GM18520 (cell line): ENCODE measurements around the gene TBC1D2B.

Source experiments
- ATAC-seq: cut with Tn5 transposase; IDR thresholded peaks from one replicate; pipeline ENCODE4 v1.9.1; 2021; ENCODE audit not compliant: unreplicated experiment

Gene TBC1D2B

DNA sequence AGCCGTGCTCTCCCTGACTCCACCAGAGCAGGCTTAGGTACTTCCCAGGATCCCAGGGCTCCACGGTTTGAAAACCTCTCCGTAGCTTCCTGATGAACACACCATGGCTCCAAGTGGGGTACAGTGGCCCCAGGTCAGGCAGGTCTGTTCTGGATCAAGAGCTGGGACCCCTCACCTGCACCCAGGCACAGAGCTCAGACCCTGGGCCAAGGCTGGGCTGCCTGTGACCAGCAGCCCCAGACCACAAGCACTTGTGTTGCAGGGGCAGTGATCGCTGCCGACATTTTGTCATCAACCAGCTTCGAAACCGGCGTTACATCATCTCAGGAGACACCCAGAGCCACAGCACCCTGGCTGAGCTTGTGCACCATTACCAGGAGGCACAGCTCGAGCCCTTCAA lies 20.2 kb upstream of the TBC1D2B start:
- no peak for ATAC-seq

DNA sequence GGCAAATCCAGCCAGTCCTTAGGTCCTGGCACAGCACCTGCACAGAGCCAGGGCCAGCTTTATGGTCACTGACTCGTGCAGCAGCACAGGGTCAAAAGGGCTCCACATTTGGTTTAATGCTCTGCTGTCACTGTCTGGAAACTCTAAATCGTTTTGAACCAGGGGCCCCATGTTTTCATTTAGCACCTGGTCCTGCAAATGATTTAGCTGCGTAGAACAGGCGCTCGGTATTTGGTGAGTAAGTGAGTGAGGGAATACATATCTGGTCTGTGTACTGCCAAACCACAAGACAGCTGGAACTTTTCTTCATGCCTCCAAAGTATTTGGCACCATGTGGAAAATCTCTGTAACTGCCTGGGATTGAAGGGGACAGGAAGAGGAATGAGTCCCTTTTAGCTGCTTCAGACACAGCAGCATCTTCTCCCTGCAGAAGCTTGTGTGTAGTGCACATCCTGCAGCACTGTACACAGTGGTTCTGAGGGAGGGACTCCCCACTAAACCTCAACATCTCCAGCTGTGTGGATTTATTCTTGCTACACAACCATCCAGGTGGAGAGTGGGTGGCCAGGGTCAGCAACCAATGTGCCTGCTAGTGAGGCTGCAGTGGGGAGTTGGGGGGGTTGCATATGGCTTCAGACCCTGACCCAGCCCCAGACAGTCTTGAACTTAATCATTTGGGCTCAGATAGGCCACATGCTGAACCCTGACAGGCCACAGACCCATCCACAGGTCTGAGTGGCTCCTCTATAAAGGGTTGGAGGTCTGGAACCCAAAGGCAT lies 15.9 kb upstream of the TBC1D2B start:
- ATAC-seq, result no peak

DNA sequence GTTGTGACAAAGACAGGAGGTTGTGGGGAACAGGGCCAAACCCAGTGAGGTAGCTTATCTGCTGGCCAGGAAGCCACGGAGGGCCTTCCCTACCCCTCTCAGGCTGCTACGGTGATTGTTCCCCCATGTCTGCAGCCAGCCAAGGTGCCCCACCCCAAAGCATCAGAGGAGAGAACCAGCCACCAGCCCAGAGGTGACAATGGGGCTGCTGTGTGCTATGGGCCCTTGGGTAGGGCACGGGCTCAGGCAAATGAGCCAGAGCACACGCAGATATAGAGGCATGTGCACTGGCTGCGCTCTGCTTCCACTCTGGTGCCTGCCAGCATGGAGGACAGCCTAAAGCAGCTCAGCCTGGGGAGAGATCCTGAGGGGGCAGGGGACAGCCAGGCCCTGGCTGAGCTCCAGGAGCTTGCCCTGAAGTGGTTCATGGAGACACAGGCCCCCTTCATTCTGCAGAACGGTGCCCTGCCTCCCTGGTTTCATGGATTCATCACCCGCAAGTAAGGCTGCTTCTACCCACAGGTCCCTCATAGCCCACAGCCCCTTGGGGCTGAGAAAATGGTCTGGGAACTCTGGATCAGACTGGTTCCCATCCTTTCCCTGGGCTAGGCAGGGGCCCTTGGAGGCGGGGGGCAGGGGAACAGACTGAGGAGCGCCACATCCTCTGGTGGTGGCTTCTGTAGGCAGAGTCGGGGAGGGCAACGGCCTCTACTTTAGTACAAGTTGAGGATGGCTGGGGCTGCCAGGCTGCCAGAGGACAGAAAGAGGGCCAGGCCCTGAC lies 14.9 kb upstream of the TBC1D2B start, which contains the start of gene SH2D7:
Gene SH2D7 (plus strand): TSS at position 301 of the 781 bp plus-strand sequence. CDS start 24 bp downstream, at position 325.
- no peak for ATAC-seq

DNA sequence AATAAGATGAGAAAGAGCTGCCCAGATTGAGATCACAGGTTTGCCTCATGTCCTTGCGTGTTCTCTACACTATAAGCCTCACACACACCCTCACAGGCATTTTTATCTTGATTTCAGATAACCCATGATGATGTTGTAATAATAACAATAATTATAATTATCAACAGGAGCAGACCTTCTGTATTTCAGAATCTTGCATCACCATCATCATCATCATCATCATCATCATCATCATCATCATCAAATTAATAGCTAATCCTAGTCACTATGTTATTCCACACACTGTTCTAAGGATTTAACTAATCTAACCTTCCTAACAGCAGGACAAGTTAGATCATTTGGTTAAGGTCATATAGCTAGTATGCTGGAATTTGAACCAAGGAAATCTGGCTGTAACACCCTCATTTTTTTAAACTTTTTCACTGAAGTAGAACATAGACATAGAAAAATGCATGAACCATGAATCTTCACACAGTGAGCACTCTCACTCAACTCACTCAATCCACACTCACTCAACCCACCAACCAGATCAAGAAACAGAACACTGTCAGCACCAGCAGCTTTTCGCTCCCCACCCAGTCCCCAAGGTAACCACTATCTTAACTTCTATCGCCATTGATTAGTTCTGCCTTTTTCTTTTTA lies 13.0 kb upstream of the TBC1D2B start:
- no peak for ATAC-seq

DNA sequence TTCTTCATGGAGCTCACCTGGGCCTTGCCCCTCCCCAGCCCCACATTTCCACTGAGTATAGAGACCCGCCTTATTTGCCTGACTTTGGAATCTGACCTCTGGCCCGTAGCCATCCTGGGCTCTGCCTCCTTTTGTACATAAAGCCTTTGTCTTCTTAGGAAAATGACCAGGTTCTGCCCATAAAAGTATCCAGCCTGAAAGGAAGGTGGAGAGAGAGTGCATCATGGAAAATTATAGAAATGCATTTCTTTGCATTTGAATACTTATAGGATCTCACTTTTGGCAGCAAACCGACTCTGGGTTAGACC lies 11.2 kb upstream of the TBC1D2B start:
- no peak for ATAC-seq

DNA sequence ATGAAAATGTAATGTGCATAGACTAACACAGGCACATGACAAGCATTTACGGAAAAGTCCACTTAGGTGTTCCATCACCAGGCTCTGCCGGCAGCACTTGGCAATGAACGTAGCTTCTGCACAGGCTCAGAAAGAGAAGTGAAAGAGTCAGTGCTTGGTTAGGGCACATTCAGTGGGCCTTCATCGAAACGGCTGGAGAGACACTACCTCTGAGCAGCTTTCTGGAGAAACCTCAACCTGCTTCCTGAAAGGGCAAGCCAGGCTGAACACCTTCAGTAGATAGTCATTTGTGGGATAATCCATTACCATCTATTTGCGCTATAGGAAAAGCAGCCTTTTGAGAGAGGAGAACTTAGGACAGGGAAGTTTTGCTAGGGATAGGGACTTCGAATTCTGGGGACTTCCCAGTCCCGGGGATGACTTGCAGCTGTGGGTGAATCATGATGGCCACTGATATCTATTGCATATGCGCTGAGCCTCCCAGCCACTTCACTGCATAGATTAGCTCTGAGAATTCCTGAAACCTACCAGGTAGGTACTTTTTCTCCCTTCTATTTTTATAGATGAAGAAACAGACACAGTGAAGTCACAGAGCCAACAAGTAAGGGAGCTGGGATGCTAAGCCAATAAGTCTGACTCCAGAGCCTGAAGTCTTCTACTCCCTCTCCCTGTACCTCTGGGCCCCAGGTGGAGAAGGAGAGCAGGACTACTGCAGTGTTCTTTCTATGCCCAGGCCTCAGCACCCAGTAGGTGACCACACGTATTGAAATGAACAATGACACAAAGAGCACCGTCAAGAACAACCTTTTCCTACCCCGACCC lies 10.7 kb upstream of the TBC1D2B start:
- ATAC-seq, result peak; percentile 37

DNA sequence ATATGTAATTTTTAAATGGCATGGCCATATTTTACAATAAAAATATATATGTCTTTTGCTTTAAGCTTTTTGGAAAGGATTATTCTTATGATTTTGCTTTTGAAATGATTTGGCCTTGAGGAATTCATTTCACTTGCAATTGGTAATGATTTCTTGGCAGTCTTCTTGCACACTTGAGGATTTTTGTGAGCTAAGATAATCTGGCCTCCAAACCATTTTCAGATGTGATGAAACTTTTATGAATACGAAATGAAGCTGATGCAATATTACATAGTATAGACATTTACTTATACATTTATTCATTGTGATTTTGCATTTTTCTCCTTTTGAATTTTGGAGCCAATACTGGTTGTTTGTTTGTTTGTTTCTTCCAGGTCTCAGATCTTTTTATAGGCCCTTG lies 8.4 kb upstream of the TBC1D2B start:
- no peak for ATAC-seq

DNA sequence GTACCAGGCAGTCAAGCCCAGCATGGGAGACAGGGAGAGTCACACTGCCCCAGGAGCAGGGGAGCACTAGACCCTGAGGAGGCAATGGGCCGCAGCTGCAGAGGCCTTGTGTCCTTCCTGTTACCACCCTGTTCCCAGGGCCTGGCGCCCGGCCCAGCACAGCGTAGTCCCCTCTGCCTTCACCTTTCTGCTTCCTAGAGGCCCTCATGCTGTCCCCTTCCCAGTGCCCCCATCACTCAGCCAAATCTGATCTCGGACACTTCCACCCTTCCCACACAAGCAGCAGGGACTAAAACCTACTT lies 6.9 kb upstream of the TBC1D2B start:
- no peak for ATAC-seq

DNA sequence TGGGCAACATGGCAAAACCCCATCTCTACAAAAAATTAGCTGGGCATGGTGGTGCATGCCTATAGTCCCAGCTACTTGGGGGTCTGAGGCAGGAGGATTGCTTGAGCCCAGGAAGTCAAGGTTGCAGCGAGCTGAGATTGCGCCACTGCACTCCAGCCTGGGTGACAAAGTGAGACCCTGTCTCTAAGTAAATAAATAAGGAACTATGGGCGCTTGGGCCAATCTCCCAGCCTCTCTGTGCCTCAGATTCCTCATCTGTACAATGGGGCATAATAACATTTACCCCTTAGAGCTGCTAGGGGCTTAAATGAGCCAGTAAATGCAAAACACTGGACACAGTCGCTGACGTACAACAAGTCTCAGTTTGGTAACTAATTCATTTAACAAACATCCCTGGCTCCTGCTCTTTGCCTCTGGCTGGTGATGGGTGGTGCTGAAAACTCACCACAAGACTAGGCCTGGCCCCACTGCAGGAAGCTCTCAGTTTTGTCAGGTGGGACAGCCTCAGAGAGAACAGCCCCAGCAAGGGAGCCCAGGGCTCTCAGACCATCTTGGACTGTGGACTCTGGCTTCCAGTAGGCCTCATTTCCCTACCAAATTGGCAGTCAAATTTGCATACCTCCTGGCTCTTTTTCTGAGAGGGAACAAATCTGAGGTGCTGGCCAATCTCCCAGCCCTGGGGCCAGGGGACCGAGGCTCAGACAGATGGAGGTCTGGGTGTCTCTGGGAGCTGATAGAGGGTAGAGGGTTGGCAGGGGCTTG lies 6.4 kb upstream of the TBC1D2B start:
- no peak for ATAC-seq

DNA sequence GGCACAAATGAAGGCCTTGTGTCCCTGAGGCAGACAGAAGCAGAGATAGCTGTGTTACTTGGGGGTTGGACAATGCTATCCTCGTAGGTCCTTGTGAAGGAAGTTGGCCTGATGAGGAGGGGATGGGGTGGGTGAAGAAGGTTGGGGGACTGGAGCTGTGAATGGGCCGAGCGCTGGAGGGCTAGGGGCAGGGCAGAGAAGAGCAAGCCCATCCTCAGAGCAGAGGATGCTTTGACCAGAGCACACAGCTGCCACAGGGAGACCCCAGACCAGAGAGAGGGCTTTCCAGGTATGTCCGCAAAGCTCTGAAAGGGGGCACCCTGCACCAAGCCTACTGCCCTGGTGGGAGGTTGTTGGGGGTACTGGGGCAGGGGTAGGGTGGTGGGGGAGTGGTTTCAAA lies 5.7 kb upstream of the TBC1D2B start:
- no peak for ATAC-seq

DNA sequence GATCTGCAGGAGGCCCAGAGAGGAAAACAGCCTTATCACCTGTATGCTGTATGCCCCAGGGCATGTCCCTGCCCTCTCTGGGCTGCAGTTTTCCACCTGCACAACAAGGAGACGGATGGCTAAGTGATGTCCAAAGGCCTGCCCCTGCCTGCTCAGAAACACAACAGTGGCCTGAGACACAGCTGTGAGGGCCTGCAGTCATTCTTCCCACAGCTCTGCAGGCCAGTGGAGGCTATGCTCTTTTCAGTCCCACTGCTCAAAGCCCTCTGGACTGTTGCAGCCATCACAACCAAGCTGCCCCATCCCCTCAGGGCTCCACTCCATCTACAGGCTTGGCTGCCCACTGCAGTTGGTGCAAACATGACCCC lies 5.2 kb upstream of the TBC1D2B start:
- no peak for ATAC-seq

DNA sequence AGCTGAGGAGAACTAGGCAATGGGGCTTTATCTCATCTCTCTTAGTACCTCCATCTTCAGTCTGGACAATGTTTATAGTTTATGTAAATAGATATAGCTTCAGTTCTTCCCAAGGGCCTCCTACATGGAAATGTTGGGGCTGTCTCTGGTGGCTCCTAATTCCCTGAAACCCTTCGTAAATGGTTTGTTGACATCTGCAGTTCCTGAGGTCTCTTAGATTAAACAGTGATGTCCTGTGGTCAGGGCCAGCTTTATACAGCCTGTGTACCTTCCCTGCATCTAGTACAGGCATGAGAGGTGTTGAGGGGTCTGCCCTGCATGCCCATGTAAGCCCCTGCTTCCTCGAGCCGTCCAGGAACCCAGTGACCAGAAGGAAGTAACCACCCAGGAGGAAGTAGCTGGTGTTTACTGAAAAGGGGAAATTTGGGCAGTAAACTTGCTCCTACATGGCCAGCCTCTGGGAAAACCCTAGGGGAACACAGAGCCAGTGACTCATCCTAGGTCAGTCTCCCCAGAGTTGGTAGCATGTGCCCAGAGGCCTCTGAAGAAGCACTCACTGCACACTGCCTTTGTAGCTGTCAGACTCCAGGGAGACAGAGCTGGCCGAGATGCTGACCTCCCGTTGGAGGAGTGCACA lies 4.7 kb upstream of the TBC1D2B start:
- no peak for ATAC-seq

DNA sequence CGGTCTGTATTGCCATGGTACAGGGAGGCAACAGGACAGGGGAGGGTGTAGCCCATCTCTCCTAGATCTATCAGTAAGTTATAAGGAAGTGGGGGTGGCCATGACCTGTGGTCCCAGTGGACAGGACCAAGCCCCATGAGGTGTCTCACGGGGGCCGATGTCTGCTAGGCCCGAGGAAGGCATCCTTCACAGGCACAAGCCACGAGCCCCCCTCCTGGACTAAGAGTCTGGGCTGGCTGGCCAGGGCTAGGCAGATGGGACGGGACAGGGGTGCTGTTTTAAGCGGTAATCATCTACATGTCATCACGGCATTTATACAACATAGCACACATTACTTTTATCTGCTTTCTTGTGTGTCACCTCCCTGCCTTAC lies 2.6 kb upstream of the TBC1D2B start:
- no peak for ATAC-seq

DNA sequence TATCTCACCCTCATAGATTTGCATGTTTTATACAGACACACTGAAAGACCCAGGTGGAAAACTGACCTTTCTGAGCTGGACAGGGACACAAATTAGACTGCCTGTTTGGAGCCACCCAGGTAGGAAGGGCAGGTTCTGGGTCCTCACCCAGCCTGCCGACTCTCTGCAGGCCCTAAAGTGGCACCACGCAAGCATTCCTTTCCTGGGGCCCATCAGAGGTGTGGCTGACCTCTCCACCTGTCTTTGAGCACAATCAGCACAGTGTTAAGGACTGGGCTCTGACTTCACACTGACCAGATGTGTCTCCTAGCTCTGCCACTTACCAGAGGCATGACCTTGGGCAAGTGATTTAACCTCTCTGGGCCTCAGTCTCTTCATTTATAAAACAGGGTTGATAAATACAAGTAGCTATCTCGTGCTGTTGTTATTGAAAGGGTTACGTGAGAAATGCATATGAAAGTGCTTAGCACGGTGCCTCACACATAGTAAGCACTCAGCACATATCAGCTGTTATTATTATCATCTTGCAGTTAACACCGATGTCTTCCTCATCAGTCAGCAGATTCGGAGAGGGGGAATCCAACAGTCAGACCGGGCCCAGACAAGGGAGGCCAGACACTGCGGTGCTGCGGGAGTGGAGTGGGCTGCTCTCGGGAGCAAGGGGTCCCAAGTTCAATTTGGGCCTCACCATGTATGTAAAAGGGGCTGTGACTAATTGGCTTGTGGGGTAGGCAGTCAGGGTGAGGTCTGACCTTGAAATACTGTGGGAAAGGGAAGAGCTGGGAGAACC lies 2.0 kb upstream of the TBC1D2B start:
- ATAC-seq, result no peak

DNA sequence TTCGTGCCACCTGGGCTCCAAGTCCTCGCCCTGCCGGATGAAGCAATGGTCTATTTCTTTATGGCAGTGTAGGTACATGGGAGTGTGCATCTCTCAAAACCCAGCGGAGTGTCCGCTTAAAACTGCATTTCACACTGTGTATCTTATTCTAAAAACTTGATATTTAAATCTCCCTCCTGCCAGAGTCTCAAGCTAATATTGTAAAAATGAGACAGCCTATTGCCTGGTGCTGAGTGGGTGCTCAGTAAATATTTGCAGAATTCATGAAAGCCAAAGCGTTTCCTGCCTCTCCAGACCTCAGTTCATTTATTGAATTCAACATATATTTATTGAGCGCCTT lies 330 bp upstream of the TBC1D2B start:
- ATAC-seq, result no peak

DNA sequence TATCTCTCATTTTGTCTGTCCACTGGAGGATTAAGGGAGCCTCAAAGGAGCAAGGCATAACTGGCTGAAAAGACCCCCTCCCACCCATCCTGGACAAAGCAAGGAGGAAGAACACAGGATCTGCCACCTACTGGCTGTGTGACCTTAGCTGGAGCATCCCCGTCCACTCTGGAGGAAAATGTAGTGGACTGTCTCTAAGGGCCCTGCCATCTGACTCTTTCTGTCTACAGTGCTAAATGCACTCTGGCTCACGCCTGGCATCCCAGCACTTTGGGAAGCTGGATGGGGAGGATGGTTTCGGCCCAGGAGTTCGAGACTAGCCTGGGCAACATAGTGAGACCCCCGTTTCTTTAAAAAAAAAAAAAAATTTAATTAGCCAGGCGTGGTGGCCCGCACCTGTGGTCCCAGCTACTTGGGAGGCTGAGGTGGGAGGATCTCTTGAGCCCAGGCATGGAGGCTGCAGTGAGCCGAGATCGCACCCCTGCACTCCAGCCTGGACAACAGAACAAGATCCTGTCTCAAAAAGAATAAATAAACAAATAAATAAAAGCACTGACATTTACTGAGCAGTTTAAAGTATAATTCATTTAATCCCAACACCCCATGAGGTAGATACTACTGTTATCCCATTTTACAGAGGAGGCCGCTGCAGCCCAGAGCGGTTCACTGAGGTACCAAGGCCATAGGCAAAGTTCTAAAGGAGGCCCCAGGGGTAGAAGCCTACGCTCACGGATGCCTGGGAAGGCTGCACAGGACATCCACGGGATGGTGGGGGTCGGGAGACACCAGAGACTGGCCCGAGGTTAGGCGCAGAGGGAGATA lies 1.1 kb downstream of the TBC1D2B start:
- no peak for ATAC-seq

DNA sequence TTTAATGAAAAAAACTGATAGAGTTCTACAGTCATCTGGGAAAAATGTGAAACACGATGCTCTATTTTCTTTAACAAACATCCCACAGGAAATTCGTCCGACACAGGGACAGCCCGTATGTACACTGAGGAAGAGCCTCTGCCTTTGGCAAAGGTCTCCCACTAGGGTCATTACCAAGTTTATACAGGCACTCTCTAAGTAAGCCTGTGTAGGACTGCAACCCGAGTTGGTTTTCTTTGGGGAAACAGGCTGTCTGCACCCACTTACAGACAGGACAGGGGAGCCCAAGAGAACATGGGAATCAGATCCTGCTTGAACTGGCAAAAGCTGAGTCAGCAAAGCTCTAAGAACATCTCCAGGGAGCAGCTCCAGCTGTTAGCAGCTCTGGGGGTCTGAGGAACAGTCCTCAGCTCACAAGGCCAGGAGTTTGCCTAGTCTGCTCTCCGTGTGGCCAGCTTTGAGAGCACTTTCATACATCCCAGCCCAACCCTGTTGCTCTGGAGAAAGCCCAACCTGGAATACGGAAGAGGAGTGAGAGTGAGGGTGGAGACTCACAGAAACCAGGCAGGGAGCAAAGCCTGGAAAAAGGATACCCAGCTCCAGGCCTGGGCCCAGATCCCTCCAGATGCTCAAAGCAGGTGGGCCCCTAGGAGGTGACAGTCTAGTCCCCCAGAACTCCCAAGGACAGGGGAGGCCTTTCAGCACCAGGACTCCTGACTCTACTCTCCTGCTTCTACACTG lies 1.9 kb downstream of the TBC1D2B start:
- no peak for ATAC-seq
